ENCODE measurements around the gene HS3ST4. TPM values are rescaled to one million over a fixed set of nuclear protein-coding genes. Genes with fewer than 3 reads are reported as not detected.
"Not testable (repeated sequence)": the region's sequence is repeated elsewhere in the genome, so short reads cannot be mapped to it uniquely, and the experiment has no call there.

Gene HS3ST4
- total RNA-seq, 1 donor from 2014 or later: not detected

DNA sequence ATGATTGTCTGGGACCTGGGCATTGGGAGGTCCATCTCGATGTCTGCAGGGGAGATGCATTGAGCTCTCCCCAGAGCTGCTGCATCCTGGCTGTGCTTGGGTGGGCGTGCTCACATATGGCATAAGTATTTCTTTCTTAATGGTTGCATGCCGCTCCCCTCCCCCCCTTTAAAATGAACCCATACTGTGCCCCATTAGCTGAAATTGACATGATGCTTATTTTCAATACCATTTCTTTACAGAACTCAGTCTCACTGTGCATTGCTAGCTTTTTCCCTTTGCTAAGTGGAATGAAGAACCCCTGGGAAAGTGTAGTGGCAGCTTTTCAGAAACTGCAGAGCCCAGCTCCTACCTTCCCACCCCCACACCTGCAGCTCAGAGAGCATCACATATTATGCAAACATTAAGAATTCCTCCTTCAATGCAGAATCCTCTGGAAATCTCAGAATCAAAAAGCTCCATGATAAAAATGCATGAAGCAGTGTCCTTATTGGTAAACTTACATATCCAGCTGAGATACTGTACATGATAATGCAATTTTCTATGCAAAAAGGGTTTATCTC is 56.4 kb downstream of the HS3ST4 start:
- no peak overlapping the region for H3K4me3 ChIP-seq (ENCODE audit: low read depth, low read length)
- TF ChIP-seq, protein P1, sequence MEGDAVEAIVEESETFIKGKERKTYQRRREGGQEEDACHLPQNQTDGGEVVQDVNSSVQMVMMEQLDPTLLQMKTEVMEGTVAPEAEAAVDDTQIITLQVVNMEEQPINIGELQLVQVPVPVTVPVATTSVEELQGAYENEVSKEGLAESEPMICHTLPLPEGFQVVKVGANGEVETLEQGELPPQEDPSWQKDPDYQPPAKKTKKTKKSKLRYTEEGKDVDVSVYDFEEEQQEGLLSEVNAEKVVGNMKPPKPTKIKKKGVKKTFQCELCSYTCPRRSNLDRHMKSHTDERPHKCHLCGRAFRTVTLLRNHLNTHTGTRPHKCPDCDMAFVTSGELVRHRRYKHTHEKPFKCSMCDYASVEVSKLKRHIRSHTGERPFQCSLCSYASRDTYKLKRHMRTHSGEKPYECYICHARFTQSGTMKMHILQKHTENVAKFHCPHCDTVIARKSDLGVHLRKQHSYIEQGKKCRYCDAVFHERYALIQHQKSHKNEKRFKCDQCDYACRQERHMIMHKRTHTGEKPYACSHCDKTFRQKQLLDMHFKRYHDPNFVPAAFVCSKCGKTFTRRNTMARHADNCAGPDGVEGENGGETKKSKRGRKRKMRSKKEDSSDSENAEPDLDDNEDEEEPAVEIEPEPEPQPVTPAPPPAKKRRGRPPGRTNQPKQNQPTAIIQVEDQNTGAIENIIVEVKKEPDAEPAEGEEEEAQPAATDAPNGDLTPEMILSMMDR (conservative IDR thresholded peaks at IDR 0.05; ENCODE audit: low read depth, low read length): no peak
- DNase-seq (ENCODE audit: low read depth): no peak

DNA sequence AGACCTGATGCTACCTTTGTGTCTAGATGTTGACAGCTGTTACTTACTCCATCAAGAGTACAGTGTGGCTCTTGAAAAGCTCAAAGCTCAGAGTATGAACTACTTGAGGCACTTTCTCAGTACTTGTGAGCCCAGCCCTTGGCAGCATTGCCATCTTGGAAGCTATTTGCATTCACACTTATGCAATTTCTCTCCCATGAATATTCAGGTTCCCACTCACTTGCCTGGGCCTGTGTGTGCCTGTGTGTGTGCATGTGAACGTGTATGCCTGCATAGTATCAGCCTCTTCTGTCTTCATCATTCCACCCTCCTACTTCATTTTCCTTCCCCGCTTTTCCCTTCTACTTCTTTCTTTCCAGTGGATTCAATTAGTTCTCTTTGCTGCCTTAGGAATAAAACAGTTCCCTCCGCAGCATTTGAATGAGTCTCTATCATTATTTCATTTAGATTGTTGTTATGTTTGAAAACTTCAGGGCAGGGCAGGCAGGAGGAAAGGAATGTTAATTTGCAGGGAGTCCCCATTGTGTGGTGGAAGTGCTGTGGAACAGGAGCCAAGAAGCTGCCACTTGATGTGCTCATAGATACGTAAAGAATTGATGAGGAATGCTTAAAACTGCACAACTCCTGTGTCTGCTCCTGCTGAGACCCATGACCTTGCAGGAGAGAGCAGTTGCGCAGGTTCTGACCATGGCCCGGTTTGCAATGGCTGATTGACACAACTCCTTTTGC is 58.9 kb downstream of the HS3ST4 start:
- DNase-seq (ENCODE audit: low read depth): no peak
- no peak overlapping the region for H3K4me3 ChIP-seq (ENCODE audit: low read depth, low read length)

DNA sequence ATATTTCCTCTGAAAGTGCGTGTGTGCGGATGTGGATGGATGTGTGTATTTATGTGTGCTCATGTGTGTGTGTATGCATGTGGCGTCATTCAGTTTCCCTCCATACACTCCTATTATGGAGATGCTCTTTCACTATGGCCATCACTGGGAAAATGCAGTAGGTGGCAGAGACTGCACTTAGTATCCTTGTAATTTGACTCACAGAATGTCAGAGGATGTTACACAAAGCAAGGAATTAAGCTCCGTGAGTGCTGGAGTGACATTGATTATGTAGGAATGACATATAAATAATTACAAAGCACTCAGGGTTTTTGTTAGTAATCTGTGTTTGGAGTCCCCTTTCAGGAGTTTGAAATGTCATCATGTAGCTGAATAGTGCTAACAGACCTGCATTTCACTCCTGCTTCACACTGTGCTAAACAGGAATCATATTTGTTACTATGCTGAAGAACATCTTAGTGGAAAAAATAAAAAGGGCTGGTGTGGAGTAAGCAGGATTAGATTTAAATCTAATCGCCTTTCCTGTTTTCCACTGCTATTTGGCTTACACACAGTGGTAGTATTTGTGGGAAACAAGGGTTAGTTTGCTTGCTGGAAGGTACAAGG is 59.6 kb downstream of the HS3ST4 start:
- H3K4me3 ChIP-seq (ENCODE audit: low read depth, low read length): no peak overlapping the region
- no peak for DNase-seq (ENCODE audit: low read depth)
- TF ChIP-seq, protein P1 (conservative IDR thresholded peaks at IDR 0.05; ENCODE audit: low read depth, low read length): no peak

More for the DNA sequence above, 58.9 kb downstream of the HS3ST4 start:
- TF ChIP-seq, protein P1 (conservative IDR thresholded peaks at IDR 0.05; ENCODE audit: low read depth, low read length): no peak

DNA sequence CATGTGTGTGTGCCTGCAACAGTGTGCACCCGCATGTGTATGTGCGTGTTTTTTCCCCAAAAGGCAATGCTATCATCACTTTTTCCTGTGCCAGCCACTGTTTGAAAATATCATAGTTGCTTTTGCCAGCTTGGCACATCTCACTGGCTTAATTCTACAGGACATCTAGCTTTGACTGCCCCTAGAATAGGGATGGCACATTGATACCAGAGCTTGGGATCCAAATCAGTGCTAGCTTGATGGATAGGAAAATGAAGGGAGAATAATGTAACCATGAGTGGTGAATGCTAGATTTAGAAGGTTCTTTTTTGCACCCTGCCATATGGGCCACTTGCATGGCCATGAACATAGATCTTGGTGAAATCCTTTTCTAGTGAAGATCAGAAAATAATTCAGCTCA is 72.7 kb downstream of the HS3ST4 start:
- no peak for DNase-seq (ENCODE audit: low read depth)
- H3K4me3 ChIP-seq (ENCODE audit: low read depth, low read length): no peak overlapping the region
- TF ChIP-seq, protein P1 (conservative IDR thresholded peaks at IDR 0.05; ENCODE audit: low read depth, low read length): no peak

DNA sequence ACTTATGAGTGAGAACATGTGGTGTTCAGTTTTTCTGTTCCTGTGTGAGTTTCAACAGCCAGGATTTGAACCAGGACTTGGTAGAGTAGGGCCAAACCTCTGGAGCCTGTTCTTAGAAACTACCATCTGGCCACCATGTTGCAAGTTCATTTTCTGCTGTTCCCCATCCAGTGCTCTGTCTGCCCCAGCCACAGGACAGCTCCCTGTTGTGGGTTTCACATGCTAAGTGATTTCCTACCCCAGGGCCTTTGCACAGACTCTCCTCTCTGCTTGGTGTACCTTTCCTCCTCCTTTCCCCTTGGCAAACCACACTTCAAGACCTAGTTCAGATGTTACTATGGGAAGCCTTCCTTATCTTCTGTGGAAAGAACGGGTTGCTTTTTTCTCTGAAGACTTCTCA is 79.5 kb downstream of the HS3ST4 start:
- no peak for DNase-seq (ENCODE audit: low read depth)
- TF ChIP-seq, protein P1 (conservative IDR thresholded peaks at IDR 0.05; ENCODE audit: low read depth, low read length): no peak

DNA sequence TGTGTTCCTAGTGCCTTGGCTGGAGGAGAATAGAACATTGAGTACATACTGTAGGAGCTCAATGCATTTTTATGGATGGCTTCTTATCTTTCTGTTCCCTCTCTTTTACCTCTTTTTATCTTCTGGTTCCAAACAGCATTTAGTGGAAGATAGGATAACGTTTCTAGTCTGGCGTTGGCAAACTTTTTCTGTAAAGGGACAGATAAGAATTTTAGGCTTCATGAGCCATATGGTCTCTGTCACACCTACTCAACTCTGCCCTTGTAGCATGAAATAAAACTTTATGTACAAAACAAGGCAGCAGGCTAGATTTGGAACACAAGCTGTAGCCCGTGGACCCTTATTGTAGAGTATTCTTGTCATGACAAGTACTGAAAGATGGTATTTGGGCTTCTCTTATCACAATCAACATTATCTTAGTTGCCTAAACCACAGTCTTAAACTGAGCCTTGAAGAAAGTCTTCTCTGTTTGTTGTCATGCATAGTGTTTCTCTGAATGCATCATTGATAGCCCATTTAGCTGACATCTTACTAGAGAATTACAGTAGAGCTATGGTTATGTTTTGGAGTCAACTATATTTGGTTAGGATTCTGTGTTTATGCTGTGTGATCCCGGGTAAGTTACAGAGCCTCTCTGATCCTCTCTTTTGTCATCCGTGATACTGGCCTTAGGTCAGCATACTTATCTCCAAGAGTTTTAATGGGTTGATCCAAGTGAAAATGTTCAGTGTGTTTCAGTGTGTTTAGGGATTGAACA is 80.2 kb downstream of the HS3ST4 start:
- TF ChIP-seq, protein P1 (conservative IDR thresholded peaks at IDR 0.05; ENCODE audit: low read depth, low read length): no peak
- DNase-seq (ENCODE audit: low read depth): no peak
- no peak overlapping the region for H3K4me3 ChIP-seq (ENCODE audit: low read depth, low read length)

More for the DNA sequence above, 79.5 kb downstream of the HS3ST4 start:
- no peak overlapping the region for H3K4me3 ChIP-seq (ENCODE audit: low read depth, low read length)

DNA sequence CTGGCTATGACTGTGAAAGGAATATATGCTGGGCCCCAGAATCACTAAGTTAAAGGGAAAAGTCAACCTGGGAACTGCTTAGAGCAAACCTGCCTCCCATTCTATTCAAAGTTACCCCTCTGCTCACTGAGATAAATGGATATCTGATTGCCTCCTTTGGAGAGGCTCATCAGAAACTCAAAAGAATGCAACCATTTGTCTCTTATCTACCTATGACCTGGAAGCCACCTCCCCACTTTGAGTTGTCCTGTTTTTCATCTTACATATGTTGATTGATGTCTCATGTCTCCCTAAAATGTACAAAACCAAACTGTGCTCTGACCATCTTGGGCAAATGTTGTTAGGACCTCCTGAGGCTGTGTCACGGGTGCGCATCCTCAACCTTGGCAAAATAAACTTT is 84.5 kb downstream of the HS3ST4 start:
- not testable (repeated sequence) for DNase-seq (ENCODE audit: low read depth)

More for the DNA sequence above, 84.5 kb downstream of the HS3ST4 start:
- not testable (repeated sequence) for H3K4me3 ChIP-seq (ENCODE audit: low read depth, low read length)

All from epithelial cell of proximal tubule (primary cell).